Measurements from ENCODE around the gene PCSK6. TPM values are rescaled to one million over a fixed set of nuclear protein-coding genes. Genes with fewer than 3 reads are reported as not detected.

PCSK6 gene
- total RNA-seq, 1 donor from 2014 or later = 6.8 TPM

DNA sequence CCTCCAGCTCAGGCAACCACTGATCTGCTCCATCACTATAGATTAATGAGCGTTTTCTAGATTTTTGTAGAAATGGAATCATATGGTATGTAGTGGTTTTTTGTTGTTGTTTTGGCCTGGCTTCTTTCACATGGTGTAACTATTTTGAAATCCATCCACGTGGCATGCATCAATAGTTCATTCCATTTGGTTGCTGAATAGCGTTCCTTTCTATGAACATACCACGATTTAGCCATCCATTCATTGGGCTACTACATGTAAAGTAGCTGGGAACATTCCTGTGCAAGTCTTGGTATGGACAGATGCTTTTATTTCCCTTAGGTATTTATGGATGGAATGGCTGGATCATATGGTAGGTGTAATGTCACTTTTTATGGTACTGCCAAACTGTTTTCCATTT, 227.0 kb downstream of the PCSK6 start:
- TF ChIP-seq, protein P1, sequence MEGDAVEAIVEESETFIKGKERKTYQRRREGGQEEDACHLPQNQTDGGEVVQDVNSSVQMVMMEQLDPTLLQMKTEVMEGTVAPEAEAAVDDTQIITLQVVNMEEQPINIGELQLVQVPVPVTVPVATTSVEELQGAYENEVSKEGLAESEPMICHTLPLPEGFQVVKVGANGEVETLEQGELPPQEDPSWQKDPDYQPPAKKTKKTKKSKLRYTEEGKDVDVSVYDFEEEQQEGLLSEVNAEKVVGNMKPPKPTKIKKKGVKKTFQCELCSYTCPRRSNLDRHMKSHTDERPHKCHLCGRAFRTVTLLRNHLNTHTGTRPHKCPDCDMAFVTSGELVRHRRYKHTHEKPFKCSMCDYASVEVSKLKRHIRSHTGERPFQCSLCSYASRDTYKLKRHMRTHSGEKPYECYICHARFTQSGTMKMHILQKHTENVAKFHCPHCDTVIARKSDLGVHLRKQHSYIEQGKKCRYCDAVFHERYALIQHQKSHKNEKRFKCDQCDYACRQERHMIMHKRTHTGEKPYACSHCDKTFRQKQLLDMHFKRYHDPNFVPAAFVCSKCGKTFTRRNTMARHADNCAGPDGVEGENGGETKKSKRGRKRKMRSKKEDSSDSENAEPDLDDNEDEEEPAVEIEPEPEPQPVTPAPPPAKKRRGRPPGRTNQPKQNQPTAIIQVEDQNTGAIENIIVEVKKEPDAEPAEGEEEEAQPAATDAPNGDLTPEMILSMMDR (IDR thresholded peaks at IDR 0.05; ENCODE audit: insufficient read depth, low read length, severe bottlenecking) = no peak
- Histone ChIP-seq H3K36me3 (ENCODE audit: control insufficient read depth, insufficient read depth, low read length) (no peaks in the 10 kb centered on the region), H3K4me3 (ENCODE audit: low read depth, low read length) (no peak overlapping the region), H3K27me3 (ENCODE audit: control insufficient read depth, insufficient read depth, low read length) (no peaks in the 10 kb centered on the region)
- DNase-seq (ENCODE audit: low read depth) (no peak), FAIRE-seq (no peak)

DNA sequence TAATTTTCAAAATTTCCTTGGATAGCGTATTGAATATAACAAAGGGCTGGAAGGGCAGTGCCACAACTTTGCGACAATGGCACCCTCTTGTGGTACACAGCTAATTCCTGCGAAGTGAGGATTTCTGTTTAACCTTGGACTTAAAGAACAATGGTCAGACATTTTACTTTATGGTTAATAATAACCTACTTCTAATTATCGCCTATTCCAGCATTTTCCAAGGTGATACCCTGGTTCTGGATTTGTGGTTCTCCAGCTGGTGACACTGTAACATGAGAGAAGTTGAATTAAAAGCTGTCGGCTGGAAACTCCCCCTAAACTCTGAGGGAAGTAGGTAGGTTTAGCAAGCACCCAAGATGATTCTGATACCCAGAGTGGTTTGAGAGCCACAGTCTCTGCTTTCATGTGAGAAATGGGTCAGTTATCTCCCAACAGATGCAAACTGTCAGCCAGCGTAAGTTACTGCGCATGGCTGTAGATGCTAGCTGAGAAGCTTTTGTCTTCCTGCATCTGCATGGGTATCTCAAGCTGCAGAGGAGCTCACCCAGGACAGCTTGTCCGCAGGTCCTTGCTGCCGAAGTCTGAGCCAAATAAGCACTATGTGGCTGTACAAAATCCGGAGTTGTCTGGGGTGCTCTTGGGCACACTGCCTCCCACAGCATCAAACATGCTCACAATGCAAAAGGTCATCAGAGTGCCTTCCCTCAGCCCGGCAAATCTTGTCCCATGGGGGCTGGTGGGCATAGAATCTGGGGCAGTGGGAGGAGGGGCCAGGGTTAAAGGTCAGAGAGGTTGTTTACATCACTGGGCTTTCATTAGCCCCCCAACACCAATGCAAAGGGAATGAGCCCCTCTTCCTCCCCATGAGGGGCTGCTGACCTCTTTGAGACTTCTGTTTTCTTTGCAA, 231.0 kb downstream of the PCSK6 start:
- TF ChIP-seq, protein P1 (IDR thresholded peaks at IDR 0.05; ENCODE audit: insufficient read depth, low read length, severe bottlenecking) = peak; percentile 66
- no peaks in the 10 kb centered on the region for H3K27me3 ChIP-seq (ENCODE audit: control insufficient read depth, insufficient read depth, low read length)
- peak; percentile 66 for DNase-seq (ENCODE audit: low read depth)
- no peak for FAIRE-seq
- no peaks in the 10 kb centered on the region for H3K36me3 ChIP-seq (ENCODE audit: control insufficient read depth, insufficient read depth, low read length)
- H3K4me3 ChIP-seq (ENCODE audit: low read depth, low read length) = no peak overlapping the region

GRCh38 chr15:101256757-101257156, 232.8 kb downstream of the PCSK6 start:
- DNase-seq (ENCODE audit: low read depth) = no peak
- no peak overlapping the region for H3K4me3 ChIP-seq (ENCODE audit: low read depth, low read length)
- FAIRE-seq = no peak
- no peaks in the 10 kb centered on the region for H3K36me3 ChIP-seq (ENCODE audit: control insufficient read depth, insufficient read depth, low read length)
- TF ChIP-seq, protein P1 (IDR thresholded peaks at IDR 0.05; ENCODE audit: insufficient read depth, low read length, severe bottlenecking) = peak; percentile 28
- no peaks in the 10 kb centered on the region for H3K27me3 ChIP-seq (ENCODE audit: control insufficient read depth, insufficient read depth, low read length)

GRCh38 chr15:101255615-101256241, 233.8 kb downstream of the PCSK6 start:
- no peaks in the 10 kb centered on the region for H3K36me3 ChIP-seq (ENCODE audit: control insufficient read depth, insufficient read depth, low read length)
- DNase-seq (ENCODE audit: low read depth) = no peak
- TF ChIP-seq, protein P1 (IDR thresholded peaks at IDR 0.05; ENCODE audit: insufficient read depth, low read length, severe bottlenecking) = no peak
- H3K4me3 ChIP-seq (ENCODE audit: low read depth, low read length) = no peak overlapping the region
- no peak for FAIRE-seq
- no peaks in the 10 kb centered on the region for H3K27me3 ChIP-seq (ENCODE audit: control insufficient read depth, insufficient read depth, low read length)

DNA sequence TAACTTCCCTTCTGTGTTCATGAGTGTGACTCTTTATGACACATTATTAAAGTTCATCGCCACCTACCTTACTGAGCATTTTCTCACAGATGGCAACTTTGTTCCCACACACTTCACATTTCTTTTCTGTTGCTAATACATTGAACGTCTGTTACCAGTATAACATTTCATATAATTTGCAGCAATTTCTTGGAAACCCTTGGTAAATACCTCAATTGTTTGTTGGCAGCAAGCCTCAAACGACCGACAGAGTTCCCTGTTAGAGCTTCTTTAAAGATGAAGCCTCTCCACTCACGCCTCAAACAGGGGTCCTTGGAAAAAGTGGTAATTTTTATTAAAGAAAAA, 234.5 kb downstream of the PCSK6 start:
- no peak for DNase-seq (ENCODE audit: low read depth)
- TF ChIP-seq, protein P1 (IDR thresholded peaks at IDR 0.05; ENCODE audit: insufficient read depth, low read length, severe bottlenecking) = no peak
- Histone ChIP-seq H3K27me3 (ENCODE audit: control insufficient read depth, insufficient read depth, low read length) (no peaks in the 10 kb centered on the region), H3K4me3 (ENCODE audit: low read depth, low read length) (no peak overlapping the region), H3K36me3 (ENCODE audit: control insufficient read depth, insufficient read depth, low read length) (no peaks in the 10 kb centered on the region)
- no peak for FAIRE-seq

Measured in bronchial epithelial cell (primary cell).